Activated CD4-positive, CD25-positive, alpha-beta regulatory T cell treated with anti-CD3 and anti-CD28 coated beads, Interleukin-2, amount 50 U/mL, for 24 hours (primary cell): ENCODE measurements around the gene UQCR10.

Source experiments
- ATAC-seq, 2 donors: fragments of 150-1000 bp; cut with Tn5 transposase; one replicate each; pipeline ENCODE4 v1.10.0; 2021; ENCODE audit warnings: mild to moderate bottlenecking in 1 of 2, moderate library complexity in 1 of 2

The UQCR10 gene

GRCh38 chr22:29799217-29799680 is 32.1 kb downstream of the UQCR10 start:
- ATAC-seq, result no peak

GRCh38 chr22:29801153-29801552 is 34.0 kb downstream of the UQCR10 start:
- ATAC-seq, result no peak

- no peak for ATAC-seq
These were observed 34.6 kb downstream of the UQCR10 start for GRCh38 chr22:29801796-29802195.

GRCh38 chr22:29803190-29803589 is 36.0 kb downstream of the UQCR10 start:
- no peak for ATAC-seq

- no peak for ATAC-seq
These were observed 37.8 kb downstream of the UQCR10 start for GRCh38 chr22:29804985-29805384.

- no peak for ATAC-seq
These were observed 39.0 kb downstream of the UQCR10 start for GRCh38 chr22:29806196-29806595.

- ATAC-seq, result no peak
These were observed 43.0 kb downstream of the UQCR10 start for GRCh38 chr22:29810216-29810615.

- no peak for ATAC-seq
These were observed 44.2 kb downstream of the UQCR10 start for GRCh38 chr22:29811377-29811776.

GRCh38 chr22:29813126-29813525 is 46.0 kb downstream of the UQCR10 start:
- no peak for ATAC-seq

- no peak for ATAC-seq
These were observed 46.4 kb downstream of the UQCR10 start for GRCh38 chr22:29813563-29813962.

GRCh38 chr22:29814003-29814402 is 46.8 kb downstream of the UQCR10 start:
- no peak for ATAC-seq

GRCh38 chr22:29815580-29815979 is 48.4 kb downstream of the UQCR10 start:
- ATAC-seq, result no peak

- ATAC-seq, result no peak
These were observed 49.0 kb downstream of the UQCR10 start for GRCh38 chr22:29816128-29816527.

GRCh38 chr22:29816539-29816938 is 49.4 kb downstream of the UQCR10 start:
- no peak for ATAC-seq

- ATAC-seq, result no peak
These were observed 49.8 kb downstream of the UQCR10 start for GRCh38 chr22:29816980-29817379.

GRCh38 chr22:29817724-29818123 is 50.6 kb downstream of the UQCR10 start:
- ATAC-seq, result no peak

- ATAC-seq, result no peak
These were observed 52.3 kb downstream of the UQCR10 start for GRCh38 chr22:29819501-29819900.
